Ectodermal cell (in vitro differentiated cells): ENCODE results near the gene PBX4.

Source experiments
- H3K27ac ChIP-seq: 2 replicates; pipeline ENCODE4 v1.7.0; 2013; ENCODE audit warnings: mild to moderate bottlenecking, low read depth, low read length; ENCODE audit not compliant: insufficient read depth, poor library complexity, severe bottlenecking
- H3K27me3 ChIP-seq: 2 replicates; pipeline ENCODE4 v1.7.0; 2013; ENCODE audit warnings: mild to moderate bottlenecking, low read length; ENCODE audit not compliant: insufficient read depth, control insufficient read depth, poor library complexity, severe bottlenecking
- H3K36me3 ChIP-seq: one replicate; pipeline ENCODE4 v1.7.0; 2013; ENCODE audit warnings: low read length; ENCODE audit not compliant: control insufficient read depth, insufficient read depth
- H3K4me1 ChIP-seq: one replicate; pipeline ENCODE4 v1.7.0; 2013; ENCODE audit warnings: low read length; ENCODE audit not compliant: control insufficient read depth, insufficient read depth
- H3K4me3 ChIP-seq: 2 replicates; pipeline ENCODE4 v1.7.0; 2013; ENCODE audit warnings: low read depth, low read length, control low read depth; ENCODE audit not compliant: insufficient read depth
- H3K9me3 ChIP-seq: 2 replicates; pipeline ENCODE4 v1.7.0; 2013; ENCODE audit warnings: mild to moderate bottlenecking, low read length, moderate library complexity; ENCODE audit not compliant: control insufficient read depth
- WGBS, 2 experiments: methylation state at CpG; one replicate each; pipeline ENCODE4 v1.1.7; 2013; ENCODE audit warnings: missing lambda C conversion rate in 2 of 2; 5-methylcytosine and 5-hydroxymethylcytosine counted together

PBX4 gene

GRCh38 chr19:19527674-19528625 is 90.5 kb downstream of the PBX4 start:
- 94 to 96% methylated on average over 27 of the region's 27 CpGs for WGBS, 2 experiments
- Histone ChIP-seq H3K9me3 (no peaks in the 10 kb centered on the region), H3K27ac (no peak overlapping the region), H3K27me3 (no peaks in the 10 kb centered on the region), H3K4me1 (peaks cover 21% of the 10 kb centered on the region), H3K36me3 (peaks cover 15% of the 10 kb centered on the region), H3K4me3 (no peak overlapping the region)

GRCh38 chr19:19527371-19527656 is 91.2 kb downstream of the PBX4 start:
- Histone ChIP-seq H3K27ac (no peak overlapping the region), H3K27me3 (no peaks in the 10 kb centered on the region), H3K4me3 (no peak overlapping the region), H3K9me3 (no peaks in the 10 kb centered on the region), H3K36me3 (peaks cover 15% of the 10 kb centered on the region), H3K4me1 (peaks cover 21% of the 10 kb centered on the region)
- WGBS, 2 experiments, result 94 to 96% methylated on average over 9 of the region's 9 CpGs

GRCh38 chr19:19526581-19527370 is 91.7 kb downstream of the PBX4 start:
- peaks cover 21% of the 10 kb centered on the region for H3K4me1 ChIP-seq
- peaks cover 15% of the 10 kb centered on the region for H3K36me3 ChIP-seq
- WGBS, 2 experiments, result 92 to 93% methylated on average over 27 to 28 of the region's 28 CpGs
- H3K27ac ChIP-seq, result no peak overlapping the region
- no peaks in the 10 kb centered on the region for H3K9me3 ChIP-seq
- H3K4me3 ChIP-seq, result no peak overlapping the region
- H3K27me3 ChIP-seq, result no peaks in the 10 kb centered on the region

- H3K27ac ChIP-seq, result no peak overlapping the region
- H3K4me3 ChIP-seq, result no peak overlapping the region
- no peaks in the 10 kb centered on the region for H3K27me3 ChIP-seq
- H3K9me3 ChIP-seq, result no peaks in the 10 kb centered on the region
- H3K36me3 ChIP-seq, result peaks cover 15% of the 10 kb centered on the region
- WGBS, 2 experiments, result 89 to 91% methylated on average over 23 of the region's 23 CpGs
- H3K4me1 ChIP-seq, result peaks cover 21% of the 10 kb centered on the region
Measured at GRCh38 chr19:19525611-19526380, 92.7 kb downstream of the PBX4 start.

GRCh38 chr19:19524053-19524452 is 94.4 kb downstream of the PBX4 start:
- H3K36me3 ChIP-seq, result peaks cover 15% of the 10 kb centered on the region
- H3K27me3 ChIP-seq, result no peaks in the 10 kb centered on the region
- 91 to 97% methylated on average over 7 of the region's 7 CpGs for WGBS, 2 experiments
- H3K4me1 ChIP-seq, result peaks cover 19% of the 10 kb centered on the region
- H3K27ac ChIP-seq, result no peak overlapping the region
- no peaks in the 10 kb centered on the region for H3K9me3 ChIP-seq
- no peak overlapping the region for H3K4me3 ChIP-seq

GRCh38 chr19:19523177-19523576 is 95.3 kb downstream of the PBX4 start:
- Histone ChIP-seq H3K9me3 (no peaks in the 10 kb centered on the region), H3K4me1 (peaks cover 19% of the 10 kb centered on the region), H3K36me3 (peaks cover 7% of the 10 kb centered on the region), H3K4me3 (no peak overlapping the region), H3K27ac (no peak overlapping the region), H3K27me3 (no peaks in the 10 kb centered on the region)
- WGBS, 2 experiments, result 94 to 98% methylated on average over 3 of the region's 3 CpGs

GRCh38 chr19:19520989-19521388 is 97.5 kb downstream of the PBX4 start:
- H3K4me1 ChIP-seq, result peaks cover 17% of the 10 kb centered on the region
- H3K27me3 ChIP-seq, result no peaks in the 10 kb centered on the region
- H3K36me3 ChIP-seq, result no peaks in the 10 kb centered on the region
- WGBS, 2 experiments, result 89 to 96% methylated on average over 5 to 6 of the region's 6 CpGs
- no peak overlapping the region for H3K4me3 ChIP-seq
- H3K9me3 ChIP-seq, result no peaks in the 10 kb centered on the region
- no peak overlapping the region for H3K27ac ChIP-seq

- H3K36me3 ChIP-seq, result no peaks in the 10 kb centered on the region
- peak overlapping the region; percentile 14 for H3K4me3 ChIP-seq
- peaks cover 3% of the 10 kb centered on the region for H3K4me1 ChIP-seq
- no peaks in the 10 kb centered on the region for H3K27me3 ChIP-seq
- 93 to 94% methylated on average over 10 of the region's 10 CpGs for whole genome bisulfite sequencing, 2 experiments
- no peak overlapping the region for H3K27ac ChIP-seq
- H3K9me3 ChIP-seq, result no peaks in the 10 kb centered on the region
Measured at GRCh38 chr19:19517235-19517619, 101.3 kb downstream of the PBX4 start.

GRCh38 chr19:19515642-19516519 is 102.6 kb downstream of the PBX4 start, which contains the start of gene NDUFA13:
Gene NDUFA13, plus strand, starts transcription at chr19:19516225. Its CDS starts 14 bp downstream, at chr19:19516239.
- peak within 1 kb of the TSS; percentile 91 for H3K4me3 ChIP-seq
- H3K36me3 ChIP-seq, result no peaks in the 10 kb centered on the region
- no peak within 1 kb of the TSS for H3K27ac ChIP-seq
- WGBS, 2 experiments, result 10 to 11% methylated on average over 61 of the region's 61 CpGs
- no peaks in the 10 kb centered on the region for H3K9me3 ChIP-seq
- peaks cover 3% of the 10 kb centered on the region for H3K4me1 ChIP-seq
- H3K27me3 ChIP-seq, result no peaks in the 10 kb centered on the region
